ENCODE results near the gene AMD1. TPM values are rescaled to one million over a fixed set of nuclear protein-coding genes. Genes with fewer than 3 reads are reported as not detected.

AMD1 gene
- total RNA-seq, 2 experiments from 2014 or later: 74.3 to 90.0 TPM

DNA sequence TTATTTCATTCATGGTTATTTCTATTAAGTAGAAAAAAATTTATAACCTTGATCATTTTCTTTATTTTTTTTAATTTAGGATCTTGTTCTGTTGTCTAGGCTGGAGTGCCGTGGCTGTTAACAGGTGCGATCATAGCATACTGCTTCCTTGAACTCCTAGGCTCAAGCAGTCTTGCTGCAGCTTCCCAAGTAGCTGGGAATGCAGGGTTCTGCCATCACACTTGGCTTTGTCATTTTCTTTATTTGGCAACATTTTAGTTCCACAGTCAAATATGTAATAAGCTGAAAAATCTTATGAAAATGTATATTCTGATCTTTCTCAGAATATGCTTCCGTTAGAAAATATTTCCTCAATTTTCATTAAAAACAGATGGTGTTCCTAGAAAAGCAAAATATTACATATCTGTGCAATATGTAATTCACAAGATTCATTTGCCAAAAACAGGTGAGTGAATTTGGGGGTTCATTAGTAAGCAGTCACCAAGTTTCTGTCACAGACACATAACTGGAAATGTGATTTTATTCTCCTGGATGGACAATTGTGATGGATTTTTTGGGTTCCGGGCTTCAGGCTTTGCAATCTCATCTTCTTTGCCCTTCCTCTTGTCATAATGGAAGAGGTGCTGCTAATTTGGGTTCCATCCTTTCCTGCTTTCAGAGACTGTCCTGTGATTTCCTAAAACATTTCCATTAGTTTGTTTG, 21.5 kb downstream of the AMD1 start:
- no peak for DNase-seq (ENCODE audit: low spot score)
- intact Hi-C loops (cut with micrococcal nuclease; ENCODE audit: unreplicated experiment): no loop called here
- Histone ChIP-seq H3K4me2 (ENCODE audit: low read length) (no peak overlapping the region), H3K79me2 (ENCODE audit: insufficient read depth, low read depth, low read length) (peaks cover 21% of the 10 kb centered on the region; the same call in 1 of the 2 replicates), H3K36me3 (ENCODE audit: insufficient read depth, low read length) (peaks cover 88% of the 10 kb centered on the region), H3K4me1 (ENCODE audit: insufficient read depth, low read length, poor library complexity, severe bottlenecking) (no peaks in the 10 kb centered on the region), H4K20me1 (ENCODE audit: insufficient read depth, low read length) (peaks cover 7% of the 10 kb centered on the region; the same call in 1 of the 2 replicates), H3K4me3 (ENCODE audit: low read depth, low read length, poor library complexity, severe bottlenecking) (no peak overlapping the region), H2AFZ (ENCODE audit: low read length) (no peak overlapping the region), H3K27ac (ENCODE audit: low read depth, low read length, poor library complexity, severe bottlenecking) (no peak overlapping the region), H3K9me3 (ENCODE audit: low read length) (no peaks in the 10 kb centered on the region), H3K9me2 (ENCODE audit: insufficient read depth, low read length) (no peaks in the 10 kb centered on the region)
- TF ChIP-seq EZH2phosphoT487 (IDR thresholded peaks at IDR 0.05; ENCODE audit: borderline replicate concordance, low read depth, low read length): no peak
- TF ChIP-seq, protein P1, sequence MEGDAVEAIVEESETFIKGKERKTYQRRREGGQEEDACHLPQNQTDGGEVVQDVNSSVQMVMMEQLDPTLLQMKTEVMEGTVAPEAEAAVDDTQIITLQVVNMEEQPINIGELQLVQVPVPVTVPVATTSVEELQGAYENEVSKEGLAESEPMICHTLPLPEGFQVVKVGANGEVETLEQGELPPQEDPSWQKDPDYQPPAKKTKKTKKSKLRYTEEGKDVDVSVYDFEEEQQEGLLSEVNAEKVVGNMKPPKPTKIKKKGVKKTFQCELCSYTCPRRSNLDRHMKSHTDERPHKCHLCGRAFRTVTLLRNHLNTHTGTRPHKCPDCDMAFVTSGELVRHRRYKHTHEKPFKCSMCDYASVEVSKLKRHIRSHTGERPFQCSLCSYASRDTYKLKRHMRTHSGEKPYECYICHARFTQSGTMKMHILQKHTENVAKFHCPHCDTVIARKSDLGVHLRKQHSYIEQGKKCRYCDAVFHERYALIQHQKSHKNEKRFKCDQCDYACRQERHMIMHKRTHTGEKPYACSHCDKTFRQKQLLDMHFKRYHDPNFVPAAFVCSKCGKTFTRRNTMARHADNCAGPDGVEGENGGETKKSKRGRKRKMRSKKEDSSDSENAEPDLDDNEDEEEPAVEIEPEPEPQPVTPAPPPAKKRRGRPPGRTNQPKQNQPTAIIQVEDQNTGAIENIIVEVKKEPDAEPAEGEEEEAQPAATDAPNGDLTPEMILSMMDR (conservative IDR thresholded peaks at IDR 0.05; ENCODE audit: low read length): no peak
- POLR2A ChIA-PET: no interaction called here
- CTCF ChIA-PET (ENCODE audit: unreplicated experiment): no interaction called here
- no TSS peak for BruUV-seq (replicated peaks)

DNA sequence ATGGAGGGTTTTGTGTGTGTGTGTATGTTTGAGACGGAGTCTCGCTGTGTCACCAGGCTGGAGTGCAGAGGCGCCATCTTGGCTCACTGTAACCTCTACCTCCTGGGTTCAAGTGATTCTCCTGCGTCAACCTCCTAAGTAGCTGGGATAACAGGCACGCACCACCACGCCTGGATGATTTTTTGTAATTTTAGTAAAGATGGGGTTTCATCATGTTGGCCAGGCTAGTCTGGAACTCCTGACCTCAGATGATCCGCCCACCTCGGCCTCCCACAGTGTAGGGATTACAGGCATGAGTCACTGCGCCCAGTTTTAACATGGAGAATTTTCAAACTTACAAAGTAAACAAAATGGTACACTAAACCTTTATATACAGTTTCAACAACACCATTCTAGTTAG, 22.8 kb downstream of the AMD1 start:
- POLR2A ChIA-PET: interaction anchor here (0.7 to 2.8 kb wide), 2 partner anchors 23 to 98 kb away, joined by 7 to 9 read pairs; partner anchors contain the start of gene AMD1
- TF ChIP-seq, protein P1 (conservative IDR thresholded peaks at IDR 0.05; ENCODE audit: low read length): no peak
- TF ChIP-seq EZH2phosphoT487 (IDR thresholded peaks at IDR 0.05; ENCODE audit: borderline replicate concordance, low read depth, low read length): no peak
- H4K20me1 ChIP-seq (ENCODE audit: insufficient read depth, low read length): peaks cover 4% of the 10 kb centered on the region; the same call in 1 of the 2 replicates
- peaks cover 78% of the 10 kb centered on the region for H3K36me3 ChIP-seq (ENCODE audit: insufficient read depth, low read length)
- H3K27ac ChIP-seq (ENCODE audit: low read depth, low read length, poor library complexity, severe bottlenecking): no peak overlapping the region
- no peaks in the 10 kb centered on the region for H3K9me2 ChIP-seq (ENCODE audit: insufficient read depth, low read length)
- no peak overlapping the region for H2AFZ ChIP-seq (ENCODE audit: low read length)
- peaks cover 7% of the 10 kb centered on the region; the same call in 1 of the 2 replicates for H3K79me2 ChIP-seq (ENCODE audit: insufficient read depth, low read depth, low read length)
- CTCF ChIA-PET (ENCODE audit: unreplicated experiment): no interaction called here
- intact Hi-C loops (cut with micrococcal nuclease; ENCODE audit: unreplicated experiment): no loop called here
- no peaks in the 10 kb centered on the region for H3K4me1 ChIP-seq (ENCODE audit: insufficient read depth, low read length, poor library complexity, severe bottlenecking)
- no peak overlapping the region for H3K4me2 ChIP-seq (ENCODE audit: low read length)
- no TSS peak for BruUV-seq (replicated peaks)
- no peak for DNase-seq (ENCODE audit: low spot score)
- H3K4me3 ChIP-seq (ENCODE audit: low read depth, low read length, poor library complexity, severe bottlenecking): no peak overlapping the region
- H3K9me3 ChIP-seq (ENCODE audit: low read length): no peaks in the 10 kb centered on the region

DNA sequence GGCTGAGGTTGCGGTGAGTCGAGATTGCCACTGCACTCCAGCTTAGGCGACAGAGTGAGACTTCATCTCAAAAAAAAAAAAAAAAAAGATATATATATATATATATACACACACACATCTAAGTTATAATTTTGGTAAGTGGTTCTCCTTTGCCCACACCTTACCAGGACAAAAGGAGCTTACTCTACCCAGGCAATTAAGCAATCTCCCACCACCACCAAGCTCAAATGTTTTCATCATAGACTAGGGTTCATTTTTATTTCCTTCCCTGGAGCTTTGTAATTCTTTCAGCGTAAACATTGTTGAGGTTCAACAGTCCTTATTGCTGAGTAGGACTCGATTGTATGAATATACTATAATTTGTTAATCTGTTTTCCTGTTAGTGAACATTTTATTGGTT, 23.5 kb downstream of the AMD1 start:
- POLR2A ChIA-PET: interaction anchor here (0.7 to 2.8 kb wide), 4 partner anchors 11 to 99 kb away, joined by 3 to 9 read pairs (median 6); partner anchors contain the start of gene AMD1
- intact Hi-C loops (cut with micrococcal nuclease; ENCODE audit: unreplicated experiment): no loop called here
- no peaks in the 10 kb centered on the region for H3K4me1 ChIP-seq (ENCODE audit: insufficient read depth, low read length, poor library complexity, severe bottlenecking)
- H2AFZ ChIP-seq (ENCODE audit: low read length): no peak overlapping the region
- CTCF ChIA-PET (ENCODE audit: unreplicated experiment): no interaction called here
- peaks cover 4% of the 10 kb centered on the region; the same call in 1 of the 2 replicates for H4K20me1 ChIP-seq (ENCODE audit: insufficient read depth, low read length)
- no peak overlapping the region for H3K4me3 ChIP-seq (ENCODE audit: low read depth, low read length, poor library complexity, severe bottlenecking)
- H3K4me2 ChIP-seq (ENCODE audit: low read length): no peak overlapping the region
- H3K9me3 ChIP-seq (ENCODE audit: low read length): no peaks in the 10 kb centered on the region
- H3K9me2 ChIP-seq (ENCODE audit: insufficient read depth, low read length): no peaks in the 10 kb centered on the region
- no peak for TF ChIP-seq EZH2phosphoT487 (IDR thresholded peaks at IDR 0.05; ENCODE audit: borderline replicate concordance, low read depth, low read length)
- TF ChIP-seq, protein P1 (conservative IDR thresholded peaks at IDR 0.05; ENCODE audit: low read length): no peak
- DNase-seq (ENCODE audit: low spot score): no peak
- H3K36me3 ChIP-seq (ENCODE audit: insufficient read depth, low read length): peaks cover 71% of the 10 kb centered on the region
- BruUV-seq (replicated peaks): no TSS peak
- H3K79me2 ChIP-seq (ENCODE audit: insufficient read depth, low read depth, low read length): peaks cover under 1% of the 10 kb centered on the region; the same call in 1 of the 2 replicates
- H3K27ac ChIP-seq (ENCODE audit: low read depth, low read length, poor library complexity, severe bottlenecking): no peak overlapping the region

All from OCI-LY7 (cell line).